ENCODE data around the gene IQSEC1. TPM values are rescaled to one million over a fixed set of nuclear protein-coding genes. Genes with fewer than 3 reads are reported as not detected.
A peak's percentile ranks its signal among the peaks of the same experiment; 100 is the strongest.

The IQSEC1 gene
- polyA plus RNA-seq, 1 donor: 40.0 TPM

DNA sequence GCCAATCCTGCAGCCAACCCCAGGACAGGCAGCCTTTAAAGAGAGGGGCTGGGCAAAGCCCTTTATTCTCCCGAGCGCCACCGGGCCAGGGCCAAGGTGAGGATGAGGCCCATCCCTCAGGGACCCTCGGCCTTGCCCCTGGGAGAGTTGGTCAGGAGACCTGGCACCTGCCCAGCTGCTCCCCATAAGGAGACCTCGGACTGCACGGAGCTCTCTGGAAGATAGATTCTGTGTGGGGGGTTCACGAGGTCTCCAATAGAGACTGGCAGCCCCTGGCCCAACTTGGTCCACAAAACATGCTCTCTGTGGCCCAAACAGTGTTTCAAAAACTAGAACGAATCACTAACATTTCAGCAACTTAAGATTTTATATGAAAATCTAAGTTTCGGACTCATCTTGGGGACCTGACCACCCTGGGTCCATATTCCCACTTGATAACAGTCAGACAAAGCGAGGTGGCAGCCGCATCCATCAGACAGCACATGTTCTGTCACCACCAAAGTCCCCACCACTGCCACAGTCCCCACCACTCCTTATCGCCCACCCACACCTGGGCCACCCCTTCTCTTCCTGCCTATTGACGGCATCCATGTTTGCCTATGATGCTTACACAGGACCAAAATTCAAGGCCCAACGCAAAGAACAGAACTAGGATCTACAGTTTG lies 117.4 kb downstream of the IQSEC1 start:
- DNase-seq (ENCODE audit: low read depth): no peak

DNA sequence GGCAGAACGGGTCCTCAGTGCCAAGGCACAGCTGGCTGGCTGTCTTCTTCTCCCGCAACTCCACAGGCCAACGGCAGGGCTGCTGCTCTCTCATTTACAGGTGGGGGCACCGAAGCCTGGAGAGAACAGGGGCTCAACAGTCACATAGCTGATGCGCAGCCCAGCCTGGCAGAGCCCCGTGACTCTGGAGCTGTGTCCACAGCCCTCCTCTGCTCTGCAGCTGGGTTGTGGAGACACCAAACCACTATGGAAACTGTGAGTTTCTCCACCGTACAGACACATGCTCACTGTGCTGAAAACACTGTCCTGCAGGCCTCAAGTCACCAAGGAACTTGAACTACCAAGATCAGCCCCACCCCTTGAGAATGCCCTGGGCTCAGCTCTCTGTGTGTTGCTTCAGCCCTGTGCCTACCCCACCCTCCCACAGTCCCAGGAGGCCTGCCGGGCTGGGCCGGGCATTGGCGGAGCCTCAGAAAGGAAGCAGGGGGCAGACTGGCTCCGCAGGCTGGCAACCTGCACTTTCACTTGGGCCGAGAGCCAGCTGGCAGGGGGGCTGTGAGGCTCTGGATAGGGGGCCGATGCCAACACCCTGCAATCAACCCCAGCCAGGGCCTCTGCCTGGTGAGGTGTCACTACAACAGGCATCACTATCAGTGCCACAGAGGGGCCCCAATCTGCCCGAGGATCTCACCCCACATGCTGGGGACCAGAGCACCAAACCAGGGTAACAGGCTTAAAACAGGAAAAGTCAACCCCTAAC lies 118.2 kb downstream of the IQSEC1 start:
- DNase-seq (ENCODE audit: low read depth): no peak

GRCh38 chr3:12954180-12954579 lies 119.0 kb downstream of the IQSEC1 start:
- no peak for DNase-seq (ENCODE audit: low read depth)

DNA sequence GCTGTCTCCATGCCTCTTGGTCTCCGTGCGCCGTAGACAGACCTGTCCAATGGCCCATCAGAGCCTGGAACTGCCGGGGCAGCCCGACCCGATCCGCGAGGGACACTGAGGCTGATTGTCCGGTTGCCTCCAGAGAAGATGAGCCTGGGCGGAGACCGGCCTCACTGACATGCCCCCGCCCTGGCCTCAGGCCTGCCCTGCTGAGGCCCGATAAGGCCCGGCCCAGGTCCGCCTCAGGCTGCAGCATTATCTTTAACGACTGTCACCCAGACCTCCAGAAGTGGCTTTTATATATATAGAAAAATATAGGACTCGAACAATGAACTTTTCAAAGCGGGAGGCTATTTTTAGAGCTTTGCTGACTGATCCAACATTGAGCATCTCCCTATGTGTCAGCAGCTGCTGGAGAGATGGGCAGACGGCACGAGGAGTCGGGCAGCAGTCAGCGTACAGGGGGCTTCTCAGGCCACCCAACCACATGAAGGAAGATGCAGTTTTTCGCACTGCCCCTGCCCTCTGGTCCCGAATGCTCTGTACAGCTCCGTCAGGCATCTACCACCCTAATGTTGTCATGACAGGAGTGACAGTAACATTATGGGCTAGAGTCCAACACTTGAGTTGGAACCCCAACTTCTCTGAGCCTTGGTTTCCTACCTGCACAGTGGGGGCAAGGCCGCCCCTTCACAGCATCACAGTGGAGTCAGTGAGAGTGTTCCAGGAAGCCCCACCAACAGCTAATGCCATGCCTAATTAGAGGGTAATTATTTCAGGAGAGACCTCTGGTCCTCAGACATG lies 119.8 kb downstream of the IQSEC1 start:
- no peak for DNase-seq (ENCODE audit: low read depth)

- no peak for DNase-seq (ENCODE audit: low read depth)
These were observed 120.7 kb downstream of the IQSEC1 start for GRCh38 chr3:12952343-12953200.

GRCh38 chr3:12948891-12949711 lies 124.1 kb downstream of the IQSEC1 start:
- DNase-seq (ENCODE audit: low read depth): no peak

DNA sequence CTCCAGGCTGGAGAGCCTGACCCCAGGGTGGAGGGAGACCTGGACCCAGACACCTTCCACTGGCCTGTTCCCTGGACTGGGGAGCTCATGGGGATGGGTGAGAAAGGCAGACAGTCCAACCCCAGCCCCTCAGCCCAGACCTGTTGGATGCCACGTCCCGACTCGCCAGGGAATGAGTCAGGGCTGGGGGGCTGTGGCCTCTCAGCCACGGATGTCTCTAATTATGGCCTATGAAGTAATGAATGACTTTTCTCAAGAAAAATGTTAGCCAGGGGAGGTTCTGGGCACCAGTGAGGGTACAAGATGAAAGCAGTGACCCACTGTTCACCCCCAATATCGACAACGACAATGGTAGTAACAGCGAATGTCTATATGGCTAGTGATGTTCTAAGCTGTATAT lies 124.9 kb downstream of the IQSEC1 start:
- DNase-seq (ENCODE audit: low read depth): no peak

DNA sequence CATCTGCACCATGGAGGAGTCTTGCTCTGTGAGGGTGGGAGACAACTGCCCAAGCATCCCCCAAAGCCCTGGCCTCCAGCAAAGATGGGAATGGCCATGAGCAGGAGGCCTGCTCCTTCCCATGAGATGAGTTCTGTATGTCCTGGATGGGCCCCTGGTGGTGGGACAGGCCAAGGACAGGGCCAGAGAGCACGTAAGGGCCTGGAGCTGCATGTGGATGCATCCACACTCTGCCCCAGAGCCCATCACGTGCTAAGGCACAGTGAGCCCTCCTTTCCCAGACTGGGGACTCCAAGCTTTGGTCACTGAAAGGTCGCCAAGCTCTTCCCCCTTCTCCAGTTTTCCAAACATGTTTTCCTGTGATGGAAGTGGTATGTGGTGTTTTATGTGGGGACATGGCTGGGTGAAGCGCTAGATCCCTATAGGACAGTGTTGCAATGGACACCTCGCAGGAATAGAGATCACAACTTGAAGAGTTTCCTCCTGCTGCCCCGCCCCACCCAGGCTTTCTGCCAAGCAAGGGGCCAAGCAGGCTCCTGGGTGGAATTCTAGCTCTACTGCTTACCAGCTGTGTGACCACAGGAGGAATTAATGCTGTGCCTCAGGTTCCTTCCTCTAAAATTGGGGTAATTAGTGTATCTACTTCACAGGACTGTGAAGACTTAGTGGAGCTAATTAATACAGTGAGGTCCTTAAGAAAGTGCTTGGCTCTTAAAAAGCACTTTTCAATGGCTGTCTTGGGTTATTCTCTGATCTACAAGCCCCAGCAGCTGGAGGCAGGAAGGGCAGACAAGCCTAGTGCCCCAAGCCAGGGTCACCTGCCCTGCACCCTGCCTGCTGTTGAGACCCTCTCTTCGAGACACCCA lies 125.5 kb downstream of the IQSEC1 start:
- no peak for DNase-seq (ENCODE audit: low read depth)

DNA sequence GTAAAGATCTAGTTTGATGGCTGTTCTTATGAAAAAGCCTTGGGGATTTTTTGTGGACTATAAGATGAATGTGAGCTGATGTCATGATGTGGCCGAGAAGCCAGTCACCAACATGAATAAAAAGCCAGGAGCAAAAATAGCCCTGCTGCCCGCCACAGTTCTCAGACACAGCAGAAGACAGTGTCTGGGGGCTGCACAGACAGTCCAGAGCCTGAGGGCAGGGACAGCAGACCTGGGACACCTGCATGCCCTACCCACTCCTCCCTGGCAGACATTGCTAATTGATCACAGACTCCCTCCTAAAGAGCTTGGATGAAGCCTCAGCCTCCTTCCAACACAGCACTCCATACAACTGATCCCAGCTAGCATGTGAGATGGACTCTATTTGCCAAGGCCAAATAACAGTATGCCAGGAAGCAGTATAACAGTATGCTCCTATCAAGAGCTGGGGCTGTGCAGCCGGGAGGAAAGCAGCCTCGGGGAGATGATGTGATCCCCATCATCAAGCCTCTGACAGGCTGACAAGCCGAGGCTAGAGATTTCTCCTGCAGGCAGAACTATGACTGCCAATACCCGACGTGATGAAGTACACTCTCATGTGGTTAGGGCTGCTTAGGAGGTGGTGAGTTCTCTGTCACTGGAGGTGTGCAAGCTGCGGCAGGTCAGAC lies 126.4 kb downstream of the IQSEC1 start:
- no peak for DNase-seq (ENCODE audit: low read depth)

GRCh38 chr3:12946251-12946648 lies 127.0 kb downstream of the IQSEC1 start:
- DNase-seq (ENCODE audit: low read depth): no peak

DNA sequence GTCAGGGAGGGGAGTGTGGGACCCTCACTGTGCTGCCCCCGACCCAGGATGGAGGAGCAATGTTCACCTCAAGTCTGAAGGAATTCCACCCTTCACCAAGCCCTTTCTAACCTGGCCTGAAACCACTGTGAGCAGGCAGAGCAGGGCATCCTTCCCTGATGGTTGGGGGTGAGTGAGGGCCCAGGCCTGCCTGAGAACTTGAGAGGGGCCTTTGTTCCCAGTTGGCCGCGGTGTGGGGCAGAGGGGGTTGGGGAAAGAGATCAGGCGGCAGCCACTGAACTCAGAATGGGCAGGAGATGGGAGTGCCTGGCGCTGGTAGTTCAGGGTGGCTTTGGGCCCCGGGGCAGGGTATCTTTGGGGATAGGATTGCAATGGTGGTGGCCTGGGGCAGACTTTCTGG lies 128.4 kb downstream of the IQSEC1 start:
- no peak for DNase-seq (ENCODE audit: low read depth)

DNA sequence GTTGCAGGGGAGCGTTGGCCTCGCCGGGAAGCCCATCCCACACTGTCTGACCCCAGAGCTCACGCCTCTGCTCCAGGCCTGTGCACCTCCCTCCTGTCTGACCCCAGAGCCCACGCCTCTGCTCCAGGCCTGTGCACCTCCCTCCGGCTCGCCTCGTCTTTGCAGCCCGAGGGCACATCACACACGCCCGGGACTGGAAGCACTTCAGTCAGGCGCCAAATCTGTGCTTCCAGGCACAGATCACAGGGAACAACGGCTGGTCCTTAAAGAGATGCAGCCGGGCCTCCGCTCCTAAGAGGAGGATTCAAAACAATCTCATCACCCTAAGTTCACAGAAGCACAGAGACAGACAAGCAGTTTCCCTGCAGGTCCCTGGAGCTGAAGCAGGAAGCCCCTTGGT lies 128.8 kb downstream of the IQSEC1 start:
- no peak for DNase-seq (ENCODE audit: low read depth)

DNA sequence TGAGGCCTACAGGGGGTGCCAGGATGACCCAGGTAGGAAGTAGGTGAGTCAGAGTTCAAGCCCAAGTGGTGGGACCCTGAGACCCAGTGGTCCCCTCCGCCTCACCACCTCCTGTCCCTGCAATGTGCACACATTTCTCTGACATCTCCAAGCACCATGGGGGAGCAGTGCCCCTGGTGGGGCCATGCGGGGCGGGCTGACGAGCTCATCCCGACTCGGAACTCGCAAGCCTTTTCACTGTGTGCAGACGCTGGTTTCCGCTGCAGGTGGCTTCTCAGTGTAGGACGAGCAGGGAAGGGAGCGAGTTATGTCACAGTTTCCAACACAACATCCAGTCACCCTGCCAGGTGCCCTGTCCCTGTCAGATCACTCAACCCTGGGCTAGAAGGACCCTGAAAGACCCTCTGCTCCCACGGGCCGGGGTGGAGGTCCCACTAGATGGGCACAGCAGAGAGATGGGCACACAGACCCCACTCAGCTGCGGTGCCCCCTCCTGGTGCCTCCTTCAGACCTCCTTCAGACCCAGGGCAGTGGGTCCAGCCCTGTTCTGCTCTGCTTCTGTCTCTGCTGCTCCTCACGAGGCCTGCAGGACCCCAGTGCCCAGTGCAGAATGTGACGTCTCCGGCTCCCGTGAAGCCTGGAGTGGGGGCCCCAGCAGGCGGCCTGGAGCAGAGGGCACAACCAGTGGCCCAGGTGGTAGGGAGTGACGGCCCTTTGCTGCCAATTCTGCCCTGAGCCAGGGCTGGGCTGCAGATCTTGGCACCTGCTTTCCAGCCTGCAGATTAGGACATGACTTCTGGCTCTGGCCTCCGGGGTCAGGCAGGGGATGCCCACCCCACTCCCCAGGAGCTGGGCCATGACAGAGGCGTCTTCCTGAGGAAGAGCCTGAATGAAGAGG lies 129.9 kb downstream of the IQSEC1 start:
- DNase-seq (ENCODE audit: low read depth): no peak

DNA sequence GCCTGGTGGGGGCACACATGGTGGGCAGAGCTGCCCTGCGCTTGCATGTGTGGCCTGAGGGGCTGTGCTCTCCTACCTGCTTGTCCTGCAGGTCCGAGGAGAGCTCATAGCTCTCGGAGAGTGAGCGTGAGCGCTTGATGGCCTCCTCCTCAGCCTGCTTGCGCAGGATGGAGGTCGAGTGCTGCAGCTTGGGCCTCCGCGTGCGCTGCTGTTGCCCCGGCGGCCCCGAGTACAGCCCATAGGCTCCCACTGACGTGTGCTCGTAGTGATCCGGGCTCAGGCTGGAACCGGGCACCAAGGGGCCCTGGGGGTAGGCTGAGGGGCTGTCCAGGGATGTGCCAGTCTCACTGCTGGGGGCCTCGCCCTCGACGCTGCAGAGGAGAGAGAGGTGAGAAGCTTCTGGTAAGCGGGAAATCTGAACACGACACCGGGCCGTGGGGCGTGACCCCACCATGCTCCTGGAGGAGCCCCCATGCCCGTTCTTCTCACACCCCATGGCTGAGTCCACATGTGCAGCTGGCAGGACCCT lies 131.7 kb downstream of the IQSEC1 start:
- DNase-seq (ENCODE audit: low read depth): no peak

DNA sequence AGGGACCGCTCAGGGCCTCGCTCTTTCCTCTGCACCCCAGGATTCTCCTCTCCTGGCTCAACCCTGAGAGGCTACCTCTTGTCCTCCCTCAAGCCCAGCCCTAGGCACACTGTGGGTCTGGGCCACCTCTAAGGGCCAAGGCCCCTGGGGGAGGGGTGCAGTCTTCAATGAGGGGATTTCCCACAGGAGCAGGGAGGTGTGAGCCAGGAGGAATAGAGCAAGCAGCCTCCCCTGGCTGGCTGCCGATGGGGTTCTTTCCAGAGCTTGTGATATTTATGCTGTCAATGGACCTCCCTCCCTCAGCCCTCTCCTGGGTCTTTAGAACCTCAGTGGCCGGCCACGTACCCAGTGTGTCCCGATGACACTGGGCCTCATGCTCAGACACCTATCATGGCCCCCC lies 132.4 kb downstream of the IQSEC1 start:
- no peak for DNase-seq (ENCODE audit: low read depth)

DNA sequence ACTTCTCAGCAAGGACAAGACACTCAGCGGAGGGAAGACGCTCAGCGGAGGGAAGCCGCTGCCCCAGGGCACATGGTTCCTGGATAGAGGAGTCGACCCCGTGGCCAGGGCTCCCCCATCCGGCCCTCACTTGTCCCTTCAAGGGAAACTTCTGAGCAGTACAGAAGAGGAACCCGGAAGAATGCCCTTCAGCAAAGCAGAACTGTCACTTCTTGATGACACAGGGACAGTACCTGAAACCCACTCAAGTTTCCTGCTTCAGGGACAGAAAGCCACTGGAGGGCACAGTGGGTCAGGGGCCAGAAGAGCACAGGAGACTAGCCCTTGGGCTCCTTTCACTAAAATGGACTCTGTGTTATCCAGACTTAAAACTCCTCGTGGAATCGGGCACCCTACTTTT lies 134.1 kb downstream of the IQSEC1 start:
- no peak for DNase-seq (ENCODE audit: low read depth)

- DNase-seq (ENCODE audit: low read depth): peak; percentile 95
These were observed 134.9 kb downstream of the IQSEC1 start for GRCh38 chr3:12938258-12938711.

Data from forelimb muscle (tissue), 1 donor.